Measurements from ENCODE around the gene PWWP2B. TPM values are rescaled to one million over a fixed set of nuclear protein-coding genes. Genes with fewer than 3 reads are reported as not detected.
"Not testable (repeated sequence)": the region's sequence is repeated elsewhere in the genome, so short reads cannot be mapped to it uniquely, and the experiment has no call there.

Gene PWWP2B
- total RNA-seq, 1 donor from 2014 or later: 11.0 TPM

DNA sequence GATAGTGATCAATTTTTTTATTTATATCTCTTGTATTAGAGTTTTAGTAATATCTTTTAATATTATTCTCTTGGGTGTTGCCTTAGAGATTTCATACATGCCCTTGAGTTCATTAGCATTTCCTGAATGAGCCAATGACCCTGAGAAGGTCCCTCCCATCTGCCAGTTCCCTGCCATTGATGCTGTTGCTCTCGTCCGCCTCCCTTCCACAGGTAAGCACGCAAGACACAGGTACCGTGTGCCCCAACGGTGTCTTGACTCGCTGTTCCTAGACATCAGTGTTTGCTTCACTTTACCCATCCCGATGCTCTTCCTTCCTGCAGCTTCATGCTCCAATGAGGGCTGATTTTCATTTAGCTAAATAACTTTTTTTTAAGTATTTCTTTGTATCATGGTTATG lies 19.7 kb upstream of the PWWP2B start:
- no peaks in the 10 kb centered on the region for H3K9me3 ChIP-seq (ENCODE audit: control insufficient read depth in 3 of 3, low read length in 3 of 3)
- peaks cover 0 to 3% (median 0%) of the 10 kb centered on the region in 3 donors for H3K4me1 ChIP-seq (ENCODE audit: control insufficient read depth in 3 of 3, insufficient read depth in 3 of 3, low read length in 3 of 3)
- no peak overlapping the region for H3K27ac ChIP-seq (ENCODE audit: low read depth, low read length)
- no peak overlapping the region for H3K9ac ChIP-seq (ENCODE audit: low read depth in 1 of 3, low read length in 3 of 3)
- H3K36me3 ChIP-seq (ENCODE audit: control insufficient read depth in 3 of 3, insufficient read depth in 3 of 3, low read length in 3 of 3): no peaks in the 10 kb centered on the region
- peaks cover 0 to 2% (median 0%) of the 10 kb centered on the region in 3 donors for H3K27me3 ChIP-seq (ENCODE audit: control insufficient read depth in 3 of 3, insufficient read depth in 3 of 3, low read length in 3 of 3)
- no peak overlapping the region for H3K4me3 ChIP-seq (ENCODE audit: low read length in 3 of 3)

DNA sequence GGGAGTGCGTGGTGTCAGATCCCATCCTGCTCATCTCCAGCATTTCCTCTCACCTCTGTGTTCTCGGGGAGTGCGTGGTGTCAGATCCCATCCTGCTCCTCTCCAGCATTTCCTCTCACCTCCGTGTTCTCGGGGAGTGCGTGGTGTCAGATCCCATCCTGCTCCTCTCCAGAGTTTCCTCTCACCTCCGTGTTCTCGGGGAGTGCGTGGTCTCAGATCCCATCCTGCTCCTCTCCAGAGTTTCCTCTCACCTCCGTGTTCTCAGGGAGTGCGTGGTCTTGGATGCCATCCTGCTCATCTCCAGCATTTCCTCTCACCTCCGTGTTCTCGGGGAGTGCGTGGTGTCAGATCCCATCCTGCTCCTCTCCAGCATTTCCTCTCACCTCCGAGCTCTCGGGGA lies 18.0 kb upstream of the PWWP2B start:
- H3K4me1 ChIP-seq (ENCODE audit: control insufficient read depth in 3 of 3, insufficient read depth in 3 of 3, low read length in 3 of 3); H3K27ac ChIP-seq (ENCODE audit: low read depth, low read length); H3K36me3 ChIP-seq (ENCODE audit: control insufficient read depth in 3 of 3, insufficient read depth in 3 of 3, low read length in 3 of 3); H3K9me3 ChIP-seq (ENCODE audit: control insufficient read depth in 3 of 3, low read length in 3 of 3); H3K4me3 ChIP-seq (ENCODE audit: low read length in 3 of 3); H3K9ac ChIP-seq (ENCODE audit: low read depth in 1 of 3, low read length in 3 of 3); H3K27me3 ChIP-seq (ENCODE audit: control insufficient read depth in 3 of 3, insufficient read depth in 3 of 3, low read length in 3 of 3): not testable (repeated sequence)

DNA sequence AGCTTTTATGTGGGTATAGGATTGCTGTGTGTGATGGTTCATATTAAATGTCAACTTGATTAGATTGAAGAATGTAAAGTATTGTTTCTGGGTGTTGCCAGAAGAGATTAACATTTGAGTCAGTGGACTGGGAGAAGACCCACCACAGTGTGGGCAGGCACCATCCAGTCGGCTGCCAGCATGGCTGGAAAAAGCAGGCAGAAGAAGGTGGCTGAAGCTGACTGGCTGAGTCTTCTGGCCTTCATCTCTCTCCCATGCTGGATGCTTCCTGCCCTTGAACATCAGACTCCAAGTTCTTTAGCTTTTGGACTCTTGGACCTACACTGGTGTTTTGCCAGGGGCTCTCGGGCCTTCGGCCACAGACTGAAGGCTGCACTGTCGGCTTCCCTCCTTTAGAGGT lies 16.0 kb upstream of the PWWP2B start:
- not testable (repeated sequence) for H3K36me3 ChIP-seq (ENCODE audit: control insufficient read depth in 3 of 3, insufficient read depth in 3 of 3, low read length in 3 of 3); H3K9ac ChIP-seq (ENCODE audit: low read depth in 1 of 3, low read length in 3 of 3); H3K27me3 ChIP-seq (ENCODE audit: control insufficient read depth in 3 of 3, insufficient read depth in 3 of 3, low read length in 3 of 3); H3K27ac ChIP-seq (ENCODE audit: low read depth, low read length); H3K4me1 ChIP-seq (ENCODE audit: control insufficient read depth in 3 of 3, insufficient read depth in 3 of 3, low read length in 3 of 3); H3K4me3 ChIP-seq (ENCODE audit: low read length in 3 of 3); H3K9me3 ChIP-seq (ENCODE audit: control insufficient read depth in 3 of 3, low read length in 3 of 3)

DNA sequence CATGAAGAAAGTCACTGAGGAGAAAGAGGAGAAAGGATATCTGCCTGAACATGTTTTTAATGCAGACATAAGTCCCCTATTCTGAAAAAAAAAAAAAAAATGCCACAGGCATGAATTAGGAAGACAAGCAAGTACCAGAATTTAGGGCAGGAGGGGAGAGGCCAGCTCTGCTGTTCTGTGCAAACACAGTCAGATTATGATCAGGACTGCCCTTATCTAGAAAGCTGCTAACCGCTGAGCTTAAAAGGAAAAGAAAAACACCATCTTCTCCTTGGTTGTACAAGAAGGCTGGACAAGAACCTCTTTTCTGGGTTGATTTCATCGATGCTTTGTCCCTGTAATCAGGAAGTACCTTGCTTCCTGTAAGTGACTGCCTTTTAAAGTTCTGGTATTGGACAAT lies 15.3 kb upstream of the PWWP2B start:
- Histone ChIP-seq H3K9ac (ENCODE audit: low read depth in 1 of 3, low read length in 3 of 3) (no peak overlapping the region), H3K27me3 (ENCODE audit: control insufficient read depth in 3 of 3, insufficient read depth in 3 of 3, low read length in 3 of 3) (no peaks in the 10 kb centered on the region), H3K9me3 (ENCODE audit: control insufficient read depth in 3 of 3, low read length in 3 of 3) (no peaks in the 10 kb centered on the region), H3K36me3 (ENCODE audit: control insufficient read depth in 3 of 3, insufficient read depth in 3 of 3, low read length in 3 of 3) (no peaks in the 10 kb centered on the region), H3K4me1 (ENCODE audit: control insufficient read depth in 3 of 3, insufficient read depth in 3 of 3, low read length in 3 of 3) (no peaks in the 10 kb centered on the region), H3K4me3 (ENCODE audit: low read length in 3 of 3) (no peak overlapping the region), H3K27ac (ENCODE audit: low read depth, low read length) (no peak overlapping the region)

DNA sequence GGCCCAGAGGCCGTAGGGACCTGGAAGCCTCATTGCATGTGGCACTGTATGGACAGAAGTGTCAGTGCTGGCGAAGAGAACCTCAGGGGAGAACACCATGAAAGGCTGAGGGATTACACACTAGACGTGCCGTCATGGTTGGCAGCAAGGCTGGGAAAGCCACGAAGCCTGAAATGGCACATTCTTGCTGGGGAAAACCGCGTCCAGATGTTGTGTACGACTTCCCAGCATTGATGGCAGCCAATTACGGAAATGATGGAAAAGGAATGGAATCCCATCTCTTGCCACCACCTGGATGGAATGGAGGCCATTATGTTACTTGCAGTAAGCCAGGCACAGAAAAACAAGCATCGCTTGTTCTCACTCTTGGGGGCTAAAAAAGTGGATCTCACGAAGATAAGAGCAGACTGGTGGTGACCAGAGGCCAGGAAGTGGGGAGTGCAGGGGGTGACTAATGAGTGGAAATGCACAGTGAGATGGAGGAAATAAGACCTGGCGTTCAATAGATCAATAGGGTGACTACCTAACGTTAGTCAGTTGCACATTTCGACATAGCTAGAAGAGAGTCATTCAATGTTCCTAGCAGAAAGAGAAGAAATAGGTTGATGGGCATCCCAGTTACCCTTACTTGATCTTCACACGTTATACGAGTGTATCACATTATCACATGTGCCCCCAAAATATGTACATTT lies 14.6 kb upstream of the PWWP2B start:
- H3K27ac ChIP-seq (ENCODE audit: low read depth, low read length): no peak overlapping the region
- H3K9ac ChIP-seq (ENCODE audit: low read depth in 1 of 3, low read length in 3 of 3): no peak overlapping the region
- H3K4me3 ChIP-seq (ENCODE audit: low read length in 3 of 3): no peak overlapping the region
- no peaks in the 10 kb centered on the region for H3K36me3 ChIP-seq (ENCODE audit: control insufficient read depth in 3 of 3, insufficient read depth in 3 of 3, low read length in 3 of 3)
- H3K9me3 ChIP-seq (ENCODE audit: control insufficient read depth in 3 of 3, low read length in 3 of 3): no peaks in the 10 kb centered on the region
- peaks cover 0 to under 1% (median 0%) of the 10 kb centered on the region in 3 donors for H3K4me1 ChIP-seq (ENCODE audit: control insufficient read depth in 3 of 3, insufficient read depth in 3 of 3, low read length in 3 of 3)
- no peaks in the 10 kb centered on the region for H3K27me3 ChIP-seq (ENCODE audit: control insufficient read depth in 3 of 3, insufficient read depth in 3 of 3, low read length in 3 of 3)

DNA sequence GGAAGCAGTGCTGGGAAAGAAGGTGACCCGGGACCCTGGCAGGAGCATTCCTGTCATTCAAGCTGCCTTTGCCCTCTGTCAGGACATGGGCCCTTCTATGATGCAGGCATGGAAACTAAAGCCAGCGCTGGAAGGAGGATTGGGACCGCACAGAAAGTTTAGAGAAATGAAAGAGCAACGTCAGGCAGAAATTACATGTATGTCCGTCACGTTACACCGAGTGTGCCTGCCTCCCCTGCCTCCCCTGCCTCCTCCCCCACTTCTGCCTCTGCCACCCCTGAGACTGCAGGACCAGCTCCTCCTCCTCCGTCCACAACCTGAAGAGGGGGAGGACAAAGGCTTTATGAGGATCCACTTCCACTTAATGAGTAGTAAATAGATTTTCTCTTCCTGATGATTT lies 13.9 kb upstream of the PWWP2B start:
- Histone ChIP-seq H3K4me3 (ENCODE audit: low read length in 3 of 3) (no peak overlapping the region), H3K27me3 (ENCODE audit: control insufficient read depth in 3 of 3, insufficient read depth in 3 of 3, low read length in 3 of 3) (no peaks in the 10 kb centered on the region)

DNA sequence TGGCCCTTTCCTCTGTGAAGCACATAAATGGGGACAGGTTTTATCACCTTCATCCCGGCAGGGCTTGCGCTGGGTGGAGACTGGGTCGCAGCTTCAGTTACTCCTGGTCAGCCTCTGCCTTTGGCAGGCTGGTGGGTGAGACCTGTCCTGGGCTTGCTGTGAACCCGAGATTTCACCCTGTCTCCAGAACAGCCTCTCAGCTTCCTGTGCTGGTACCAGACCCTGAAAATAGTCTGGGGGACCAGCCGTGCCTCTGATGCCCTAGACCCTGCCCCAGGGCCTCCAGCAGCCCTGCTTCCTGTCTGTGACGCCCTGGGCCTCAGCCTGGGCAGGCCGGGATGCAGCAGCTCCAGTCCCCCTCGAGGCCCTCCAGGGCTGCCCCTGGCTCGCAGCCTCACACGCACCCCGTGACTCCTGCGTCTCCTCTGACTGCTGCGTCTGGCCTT lies 13.2 kb upstream of the PWWP2B start:
- Histone ChIP-seq H3K9ac (ENCODE audit: low read depth in 1 of 3, low read length in 3 of 3) (no peak overlapping the region), H3K4me3 (ENCODE audit: low read length in 3 of 3) (no peak overlapping the region), H3K27me3 (ENCODE audit: control insufficient read depth in 3 of 3, insufficient read depth in 3 of 3, low read length in 3 of 3) (no peaks in the 10 kb centered on the region), H3K27ac (ENCODE audit: low read depth, low read length) (no peak overlapping the region), H3K9me3 (ENCODE audit: control insufficient read depth in 3 of 3, low read length in 3 of 3) (no peaks in the 10 kb centered on the region), H3K4me1 (ENCODE audit: control insufficient read depth in 3 of 3, insufficient read depth in 3 of 3, low read length in 3 of 3) (peaks cover under 1 to 7% (median 5%) of the 10 kb centered on the region in 3 donors), H3K36me3 (ENCODE audit: control insufficient read depth in 3 of 3, insufficient read depth in 3 of 3, low read length in 3 of 3) (no peaks in the 10 kb centered on the region)

More for the DNA sequence above, 13.9 kb upstream of the PWWP2B start:
- no peak overlapping the region for H3K27ac ChIP-seq (ENCODE audit: low read depth, low read length)
- H3K4me1 ChIP-seq (ENCODE audit: control insufficient read depth in 3 of 3, insufficient read depth in 3 of 3, low read length in 3 of 3): peaks cover 0 to 6% (median 4%) of the 10 kb centered on the region in 3 donors
- H3K9ac ChIP-seq (ENCODE audit: low read depth in 1 of 3, low read length in 3 of 3): no peak overlapping the region
- no peaks in the 10 kb centered on the region for H3K36me3 ChIP-seq (ENCODE audit: control insufficient read depth in 3 of 3, insufficient read depth in 3 of 3, low read length in 3 of 3)
- no peaks in the 10 kb centered on the region for H3K9me3 ChIP-seq (ENCODE audit: control insufficient read depth in 3 of 3, low read length in 3 of 3)

DNA sequence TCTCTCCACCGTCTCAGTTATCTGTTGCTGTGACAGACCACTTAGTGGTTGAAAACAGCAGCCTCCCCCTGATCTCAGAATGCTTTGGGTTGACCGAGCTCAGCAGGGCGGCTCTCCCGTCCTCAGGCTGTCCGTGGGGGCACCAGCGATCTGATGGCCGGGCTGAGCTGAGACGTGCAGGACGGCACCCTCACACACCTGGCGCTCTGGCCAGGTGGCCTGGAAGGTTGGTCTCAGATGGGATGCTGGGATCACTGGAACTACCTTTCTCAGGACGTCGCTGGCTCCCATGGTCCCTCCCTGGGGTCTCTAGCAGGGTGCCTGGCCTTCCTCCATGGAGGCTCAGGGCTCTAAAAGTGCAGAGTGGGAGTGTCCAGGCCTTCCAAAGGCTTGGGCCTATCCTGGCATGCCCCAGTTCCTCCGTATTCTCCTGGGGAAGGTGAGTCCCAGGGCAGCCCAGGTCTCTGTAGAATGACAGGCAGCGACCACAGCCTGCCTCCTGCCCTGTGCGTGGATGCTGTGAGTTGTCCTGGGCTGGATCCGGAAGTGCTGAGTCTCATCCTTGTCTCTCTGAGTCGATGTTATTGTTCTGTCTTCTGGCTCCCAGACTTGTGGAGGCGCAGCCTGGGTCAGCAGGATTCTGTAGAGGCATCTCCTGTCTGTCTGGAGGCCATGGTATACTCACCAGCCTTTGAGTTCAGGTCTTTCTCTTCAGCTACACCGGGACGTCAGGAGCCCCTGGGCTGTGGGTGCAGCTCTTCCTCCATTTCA lies 12.2 kb upstream of the PWWP2B start:
- H3K27ac ChIP-seq (ENCODE audit: low read depth, low read length): no peak overlapping the region
- H3K9me3 ChIP-seq (ENCODE audit: control insufficient read depth in 3 of 3, low read length in 3 of 3): no peaks in the 10 kb centered on the region
- no peak overlapping the region for H3K4me3 ChIP-seq (ENCODE audit: low read length in 3 of 3)
- no peak overlapping the region for H3K9ac ChIP-seq (ENCODE audit: low read depth in 1 of 3, low read length in 3 of 3)
- H3K4me1 ChIP-seq (ENCODE audit: control insufficient read depth in 3 of 3, insufficient read depth in 3 of 3, low read length in 3 of 3): peaks cover 8 to 17% (median 11%) of the 10 kb centered on the region in 3 donors
- H3K27me3 ChIP-seq (ENCODE audit: control insufficient read depth in 3 of 3, insufficient read depth in 3 of 3, low read length in 3 of 3): no peaks in the 10 kb centered on the region
- H3K36me3 ChIP-seq (ENCODE audit: control insufficient read depth in 3 of 3, insufficient read depth in 3 of 3, low read length in 3 of 3): no peaks in the 10 kb centered on the region

DNA sequence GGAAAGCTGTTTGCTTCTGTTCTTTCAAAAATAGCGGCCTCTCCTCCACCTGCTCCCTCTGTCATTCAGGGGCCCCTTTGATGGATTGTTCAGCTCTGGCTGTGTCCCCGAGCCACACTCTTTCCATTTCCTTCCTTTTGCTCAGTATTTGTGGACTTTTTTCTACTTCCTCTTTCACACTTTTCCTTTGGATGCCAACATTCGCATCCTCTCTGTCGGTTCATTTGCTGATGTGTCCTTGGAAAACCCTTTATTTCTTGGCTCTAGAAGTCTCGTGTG lies 11.7 kb upstream of the PWWP2B start:
- Histone ChIP-seq H3K36me3 (ENCODE audit: control insufficient read depth in 3 of 3, insufficient read depth in 3 of 3, low read length in 3 of 3) (no peaks in the 10 kb centered on the region), H3K4me1 (ENCODE audit: control insufficient read depth in 3 of 3, insufficient read depth in 3 of 3, low read length in 3 of 3) (peaks cover 8 to 18% (median 11%) of the 10 kb centered on the region in 3 donors), H3K9ac (ENCODE audit: low read depth in 1 of 3, low read length in 3 of 3) (no peak overlapping the region), H3K4me3 (ENCODE audit: low read length in 3 of 3) (no peak overlapping the region), H3K27ac (ENCODE audit: low read depth, low read length) (no peak overlapping the region), H3K27me3 (ENCODE audit: control insufficient read depth in 3 of 3, insufficient read depth in 3 of 3, low read length in 3 of 3) (no peaks in the 10 kb centered on the region), H3K9me3 (ENCODE audit: control insufficient read depth in 3 of 3, low read length in 3 of 3) (no peaks in the 10 kb centered on the region)

DNA sequence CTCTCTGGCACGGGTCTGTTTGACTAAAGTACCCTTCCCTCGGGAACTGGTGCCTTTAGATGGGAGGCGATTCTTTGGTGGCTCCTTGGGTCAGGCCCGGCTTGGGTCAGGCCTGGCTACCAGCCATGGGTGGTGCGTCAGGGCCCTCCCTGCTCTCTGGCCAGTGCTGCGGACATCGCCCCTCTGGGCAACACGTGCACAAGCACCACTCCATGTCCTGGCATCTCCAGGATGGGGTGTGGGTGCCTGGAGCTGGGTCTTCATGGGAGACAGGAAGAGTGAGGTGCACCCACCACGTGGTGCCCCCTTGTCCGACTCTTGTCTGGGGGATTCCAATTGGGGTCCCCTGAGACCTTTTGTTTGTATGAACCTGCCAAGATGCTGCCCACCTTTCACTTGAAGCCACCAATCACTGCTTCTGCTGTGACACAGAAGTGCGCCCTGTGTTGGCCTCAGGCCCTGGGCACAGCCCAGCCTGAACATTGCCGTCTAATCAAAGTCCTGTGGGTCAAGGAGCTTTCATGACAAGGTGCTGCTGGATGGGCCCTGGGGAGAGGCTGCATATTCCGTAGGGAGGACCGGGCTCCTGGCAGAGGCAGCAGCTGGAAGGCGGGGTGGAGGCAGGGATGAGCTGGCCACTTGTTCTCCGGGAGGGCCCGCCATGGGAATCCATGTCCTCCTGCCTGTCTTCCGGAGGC lies 11.1 kb upstream of the PWWP2B start:
- no peaks in the 10 kb centered on the region for H3K36me3 ChIP-seq (ENCODE audit: control insufficient read depth in 3 of 3, insufficient read depth in 3 of 3, low read length in 3 of 3)

More for the DNA sequence above, 11.1 kb upstream of the PWWP2B start:
- H3K27me3 ChIP-seq (ENCODE audit: control insufficient read depth in 3 of 3, insufficient read depth in 3 of 3, low read length in 3 of 3): no peaks in the 10 kb centered on the region
- no peaks in the 10 kb centered on the region for H3K9me3 ChIP-seq (ENCODE audit: control insufficient read depth in 3 of 3, low read length in 3 of 3)
- no peak overlapping the region for H3K27ac ChIP-seq (ENCODE audit: low read depth, low read length)
- H3K4me3 ChIP-seq (ENCODE audit: low read length in 3 of 3): no peak overlapping the region
- no peak overlapping the region for H3K9ac ChIP-seq (ENCODE audit: low read depth in 1 of 3, low read length in 3 of 3)
- peaks cover 8 to 18% (median 11%) of the 10 kb centered on the region in 3 donors for H3K4me1 ChIP-seq (ENCODE audit: control insufficient read depth in 3 of 3, insufficient read depth in 3 of 3, low read length in 3 of 3)
